Inferior parietal cortex (tissue), 1 donor: ENCODE data around the gene AFM.
A peak's percentile ranks its signal among the peaks of the same experiment; 100 is the strongest.

ENCODE experiments used
- DNase-seq: peaks from one replicate; pipeline ENCODE4 v3.0.0-alpha.2; 2016; ENCODE audit errors: extremely low spot score

The AFM gene, protein sequence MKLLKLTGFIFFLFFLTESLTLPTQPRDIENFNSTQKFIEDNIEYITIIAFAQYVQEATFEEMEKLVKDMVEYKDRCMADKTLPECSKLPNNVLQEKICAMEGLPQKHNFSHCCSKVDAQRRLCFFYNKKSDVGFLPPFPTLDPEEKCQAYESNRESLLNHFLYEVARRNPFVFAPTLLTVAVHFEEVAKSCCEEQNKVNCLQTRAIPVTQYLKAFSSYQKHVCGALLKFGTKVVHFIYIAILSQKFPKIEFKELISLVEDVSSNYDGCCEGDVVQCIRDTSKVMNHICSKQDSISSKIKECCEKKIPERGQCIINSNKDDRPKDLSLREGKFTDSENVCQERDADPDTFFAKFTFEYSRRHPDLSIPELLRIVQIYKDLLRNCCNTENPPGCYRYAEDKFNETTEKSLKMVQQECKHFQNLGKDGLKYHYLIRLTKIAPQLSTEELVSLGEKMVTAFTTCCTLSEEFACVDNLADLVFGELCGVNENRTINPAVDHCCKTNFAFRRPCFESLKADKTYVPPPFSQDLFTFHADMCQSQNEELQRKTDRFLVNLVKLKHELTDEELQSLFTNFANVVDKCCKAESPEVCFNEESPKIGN

DNA sequence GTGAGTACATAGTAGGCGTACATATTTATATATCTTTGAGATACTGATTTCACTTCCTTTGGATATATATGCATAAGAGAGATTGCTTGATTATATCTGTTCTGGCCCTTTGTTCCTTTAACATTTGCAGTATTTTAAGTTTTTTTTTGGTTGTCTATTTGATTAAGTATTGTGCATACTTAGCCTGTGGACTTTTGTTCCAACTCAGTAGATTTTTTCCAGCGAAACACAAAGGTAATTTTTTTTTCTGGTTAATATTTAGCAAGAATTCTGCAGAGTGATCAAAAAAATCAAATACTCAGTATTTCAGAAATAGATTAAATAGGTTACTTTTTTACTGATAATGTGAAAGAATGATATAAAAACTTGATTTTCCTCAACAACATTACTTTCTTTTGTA lies at the start of gene AFM:
AFM (plus strand) TSS at position 388 of the 400 bp plus-strand sequence. CDS start 31 bp downstream, outside the sequence.
- DNase-seq, result no peak

- no peak for DNase-seq
These were observed 49.8 kb upstream of the AFM start for GRCh38 chr4:73431813-73432168.

- DNase-seq, result no peak
These were observed 49.2 kb upstream of the AFM start for GRCh38 chr4:73432169-73433000.

DNA sequence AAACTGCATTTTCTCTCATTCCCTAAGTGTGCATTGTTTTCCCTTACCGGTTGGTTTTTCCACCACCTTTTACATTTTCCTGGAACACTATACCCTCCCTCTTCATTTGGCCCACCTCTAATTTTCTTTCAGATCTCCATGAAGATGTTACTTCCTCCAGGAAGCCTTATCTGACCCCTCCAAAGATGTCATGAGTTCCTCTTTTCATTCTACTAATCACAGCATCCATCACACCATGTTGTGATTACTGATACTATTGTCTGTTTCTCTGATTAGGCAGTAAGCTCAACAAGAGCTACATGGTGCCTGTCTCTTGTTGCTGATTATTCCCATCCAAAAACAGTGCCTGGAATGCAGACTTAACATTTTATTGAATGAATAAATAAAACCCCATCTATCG lies 48.4 kb upstream of the AFM start:
- no peak for DNase-seq

DNA sequence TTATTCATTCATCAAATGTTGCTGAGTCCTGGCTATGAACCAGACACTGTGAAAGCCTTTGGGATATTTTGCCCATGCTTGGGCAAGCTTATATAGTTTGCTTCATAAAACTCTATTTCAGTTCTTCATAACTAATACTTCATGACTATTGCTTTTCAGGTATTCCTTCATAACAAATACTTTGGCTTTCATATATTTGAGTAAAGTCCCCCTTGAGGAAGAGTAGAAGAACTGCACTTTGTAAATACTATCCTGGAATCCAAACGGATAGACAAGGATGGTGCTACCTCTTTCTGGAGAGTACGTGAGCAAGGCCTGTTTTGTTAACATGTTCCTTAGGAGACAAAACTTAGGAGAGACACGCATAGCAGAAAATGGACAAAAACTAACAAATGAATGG lies 47.2 kb upstream of the AFM start:
- DNase-seq, result no peak

DNA sequence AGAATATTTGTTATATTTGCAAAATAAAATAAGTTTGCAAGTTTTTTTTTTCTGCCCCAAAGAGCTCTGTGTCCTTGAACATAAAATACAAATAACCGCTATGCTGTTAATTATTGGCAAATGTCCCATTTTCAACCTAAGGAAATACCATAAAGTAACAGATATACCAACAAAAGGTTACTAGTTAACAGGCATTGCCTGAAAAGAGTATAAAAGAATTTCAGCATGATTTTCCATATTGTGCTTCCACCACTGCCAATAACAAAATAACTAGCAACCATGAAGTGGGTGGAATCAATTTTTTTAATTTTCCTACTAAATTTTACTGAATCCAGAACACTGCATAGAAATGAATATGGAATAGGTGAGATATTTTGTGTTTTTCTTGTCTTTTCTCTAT lies 45.6 kb upstream of the AFM start, which contains the start of gene AFP:
AFP (plus strand) TSS at position 238 of the 400 bp plus-strand sequence; CDS start at position 280, 42 bp downstream.
- no peak for DNase-seq

DNA sequence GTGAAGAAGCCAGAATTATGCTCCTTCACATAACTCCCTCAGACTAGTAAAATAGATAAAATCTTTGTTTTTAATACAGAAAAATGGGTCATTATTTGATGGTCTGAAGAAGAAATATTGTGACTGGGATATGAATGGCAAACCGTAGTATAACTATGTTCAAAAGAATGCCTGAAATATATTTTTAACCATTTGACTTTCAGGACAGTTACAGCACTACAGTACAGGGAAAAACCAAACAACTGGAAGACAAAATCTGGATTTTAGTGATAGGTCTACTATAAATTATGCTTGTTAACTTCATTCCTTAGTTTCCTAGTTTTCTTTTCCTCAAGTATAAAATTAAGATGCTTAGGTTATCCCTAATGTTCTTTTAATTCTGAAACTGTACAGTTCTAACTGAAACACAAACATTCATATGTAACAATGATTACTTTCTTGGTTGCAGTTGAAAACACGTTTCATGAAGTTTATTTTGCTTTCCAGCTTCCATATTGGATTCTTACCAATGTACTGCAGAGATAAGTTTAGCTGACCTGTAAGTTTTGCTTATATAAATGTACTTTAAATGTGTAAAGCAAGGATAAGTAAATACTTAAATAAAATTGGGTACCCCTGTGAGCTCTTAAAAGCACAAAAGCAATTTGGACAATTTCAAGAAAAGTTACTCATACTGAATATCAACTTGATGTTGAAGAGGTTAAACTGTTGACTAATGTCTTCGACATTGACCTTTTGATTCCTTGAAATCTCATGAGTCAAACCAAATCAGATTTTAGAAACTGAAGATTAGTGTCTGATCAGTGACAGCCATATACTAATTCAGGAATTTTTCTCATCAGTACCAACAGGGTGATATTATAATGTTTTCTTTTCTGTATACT lies 44.6 kb upstream of the AFM start:
- DNase-seq, result no peak

GRCh38 chr4:73437558-73437956 lies 44.0 kb upstream of the AFM start:
- DNase-seq, result no peak

DNA sequence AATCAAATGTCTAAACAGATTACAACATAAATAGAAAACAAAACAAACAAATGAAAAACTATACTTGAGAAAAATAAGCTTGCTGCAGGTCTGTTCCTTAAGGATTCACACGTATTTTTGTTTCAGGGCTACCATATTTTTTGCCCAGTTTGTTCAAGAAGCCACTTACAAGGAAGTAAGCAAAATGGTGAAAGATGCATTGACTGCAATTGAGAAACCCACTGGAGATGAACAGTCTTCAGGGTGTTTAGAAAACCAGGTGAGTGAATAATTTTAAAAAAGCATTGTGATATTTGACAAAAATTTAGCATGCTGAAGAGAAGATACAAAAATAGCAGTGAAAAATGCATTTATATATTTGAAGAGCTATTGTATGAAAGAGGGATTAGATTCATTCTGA lies 43.5 kb upstream of the AFM start:
- no peak for DNase-seq

DNA sequence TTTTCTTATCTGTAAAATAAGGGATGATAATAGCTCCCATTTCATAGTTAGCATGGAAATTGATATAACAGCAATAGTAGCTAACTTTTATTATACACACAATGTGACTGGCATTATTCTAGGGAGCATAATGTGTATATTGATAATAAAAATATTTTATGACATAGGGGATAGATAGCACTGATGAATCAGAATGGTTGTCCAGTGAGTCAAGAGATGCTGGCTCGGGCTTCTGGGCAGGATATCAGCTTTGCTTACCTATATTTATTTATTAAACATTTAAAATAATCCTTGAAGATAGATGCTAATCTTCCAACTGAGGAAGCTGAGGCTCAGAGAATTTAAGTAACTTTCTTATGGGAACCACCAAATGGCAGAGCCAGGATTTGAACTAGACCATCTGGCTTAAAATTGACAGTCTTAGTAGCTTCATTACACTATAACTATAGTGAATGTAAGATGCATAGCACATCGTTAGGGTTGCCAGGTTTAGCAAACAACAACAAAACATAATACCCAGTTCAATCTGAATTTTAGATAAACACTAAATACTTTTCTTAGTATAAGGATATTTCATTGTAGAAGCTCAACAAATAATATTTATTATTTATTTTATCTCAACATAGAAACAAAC lies 42.8 kb upstream of the AFM start:
- DNase-seq, result no peak

DNA sequence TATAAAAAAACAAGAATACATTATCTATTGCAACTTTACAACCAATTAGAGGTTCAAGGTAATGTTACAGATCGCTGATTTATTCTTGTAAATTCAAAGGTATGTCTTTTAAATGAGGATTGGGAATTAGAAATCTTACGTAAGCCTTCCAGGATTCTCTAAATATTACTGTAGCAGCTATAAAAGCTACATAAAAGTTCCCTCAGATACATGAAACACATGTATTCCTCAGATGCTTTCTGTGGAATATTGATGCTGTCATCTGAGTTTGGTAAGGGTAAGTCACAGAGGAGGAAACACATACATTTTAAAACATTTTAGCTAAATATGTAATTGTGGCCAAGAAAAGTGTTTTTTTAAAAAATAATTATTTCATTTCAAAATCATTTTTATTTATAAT lies 42.1 kb upstream of the AFM start:
- no peak for DNase-seq

DNA sequence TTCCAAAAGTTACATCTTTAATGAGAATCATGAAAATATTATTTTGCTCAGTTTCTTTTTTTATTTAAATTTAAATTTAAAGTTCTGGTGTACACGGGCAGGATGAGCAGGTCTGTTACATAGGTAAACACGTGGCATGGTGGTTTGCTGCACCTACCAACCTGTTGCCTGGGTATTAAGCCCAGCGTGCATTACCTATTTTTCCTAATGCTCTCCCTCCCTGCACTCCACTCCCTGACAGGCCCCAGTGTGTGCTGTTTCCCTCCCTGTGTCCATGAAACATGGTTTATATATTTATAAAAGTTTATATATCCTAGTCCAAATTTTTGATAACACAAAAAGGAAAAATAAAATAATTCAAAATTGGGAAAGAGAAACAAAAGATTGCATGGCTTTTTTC lies 41.6 kb upstream of the AFM start:
- DNase-seq, result no peak

- no peak for DNase-seq
These were observed 40.9 kb upstream of the AFM start for GRCh38 chr4:73440653-73441052.

DNA sequence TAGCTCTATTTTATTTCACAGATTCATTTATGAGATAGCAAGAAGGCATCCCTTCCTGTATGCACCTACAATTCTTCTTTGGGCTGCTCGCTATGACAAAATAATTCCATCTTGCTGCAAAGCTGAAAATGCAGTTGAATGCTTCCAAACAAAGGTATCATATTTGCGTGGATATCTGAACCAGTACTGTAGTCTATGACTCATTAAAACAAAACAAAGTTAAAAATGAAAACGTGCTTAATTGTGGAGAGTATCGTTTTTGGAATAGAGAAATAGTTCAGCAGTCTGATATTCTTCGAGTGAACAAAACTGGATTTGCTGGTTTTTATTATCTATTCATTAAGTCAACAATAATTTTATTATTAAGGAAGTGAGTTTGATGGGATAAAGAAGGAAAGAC lies 39.3 kb upstream of the AFM start:
- no peak for DNase-seq

GRCh38 chr4:73443224-73443623 lies 38.3 kb upstream of the AFM start:
- no peak for DNase-seq

DNA sequence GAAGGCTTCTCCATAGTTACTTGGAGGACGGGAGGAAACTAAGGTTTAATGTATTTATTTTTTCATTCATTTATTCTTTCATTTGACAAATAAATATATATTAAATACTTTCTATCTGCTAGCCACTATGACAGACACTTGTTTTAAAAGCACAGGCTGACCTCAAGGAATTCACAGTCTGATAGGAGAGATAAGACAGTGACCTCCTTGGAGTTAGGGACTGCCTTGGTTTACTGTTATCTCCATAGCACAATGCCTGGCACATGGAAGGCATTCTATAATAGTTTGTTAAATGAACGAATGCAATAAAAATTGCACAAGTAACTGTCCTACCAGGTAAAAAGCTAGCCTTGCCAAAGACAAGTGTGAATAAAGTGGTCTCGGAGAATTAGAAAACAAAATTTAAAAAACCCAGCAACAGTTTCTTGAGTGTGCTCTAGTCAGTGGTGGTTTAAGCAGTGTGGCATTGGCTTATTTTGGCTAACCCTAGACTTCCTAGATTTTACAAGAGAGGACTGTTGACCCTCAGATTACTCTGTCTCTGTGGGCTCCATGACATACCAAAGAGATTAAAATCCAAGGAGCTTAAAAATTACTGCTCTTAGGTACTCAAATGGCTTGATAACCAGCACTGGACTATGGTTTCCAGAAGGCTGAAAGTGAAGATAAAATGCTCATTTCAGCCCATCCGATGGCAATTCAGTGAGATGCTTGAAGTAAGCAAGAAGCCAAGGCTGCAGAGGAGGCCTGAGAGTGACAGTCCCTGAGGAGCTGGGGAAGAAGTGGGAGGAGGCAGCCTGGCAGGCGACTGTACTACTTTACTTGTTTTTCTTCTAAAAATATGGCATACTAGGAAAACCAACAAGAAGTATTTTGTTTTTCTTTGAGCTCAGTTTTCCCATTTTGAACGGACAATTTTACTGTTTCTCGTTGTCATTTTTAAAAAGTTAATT lies 35.9 kb upstream of the AFM start:
- DNase-seq, result no peak

GRCh38 chr4:73446336-73446938 lies 35.1 kb upstream of the AFM start:
- DNase-seq, result peak; percentile 49

GRCh38 chr4:73447671-73448070 lies 33.9 kb upstream of the AFM start:
- no peak for DNase-seq

GRCh38 chr4:73448448-73449203 lies 32.9 kb upstream of the AFM start:
- DNase-seq, result no peak
